ENCODE results near the gene DNAH5.
"Not testable (repeated sequence)": the region's sequence is repeated elsewhere in the genome, so short reads cannot be mapped to it uniquely, and the experiment has no call there.

DNAH5 gene

GRCh38 chr5:13816126-13816525, 128.4 kb downstream of the DNAH5 start:
- DNase-seq, result no peak

GRCh38 chr5:13814301-13814700, 130.2 kb downstream of the DNAH5 start:
- no peak for DNase-seq

GRCh38 chr5:13809921-13810320, 134.6 kb downstream of the DNAH5 start:
- DNase-seq, result no peak

GRCh38 chr5:13804336-13804735, 140.2 kb downstream of the DNAH5 start:
- no peak for DNase-seq

GRCh38 chr5:13798569-13798968, 145.9 kb downstream of the DNAH5 start:
- not testable (repeated sequence) for DNase-seq

- no peak for DNase-seq
These were observed 158.6 kb downstream of the DNAH5 start for GRCh38 chr5:13785781-13786415.

- no peak for DNase-seq
These were observed 160.8 kb downstream of the DNAH5 start for GRCh38 chr5:13783726-13784125.

- no peak for DNase-seq
These were observed 164.4 kb downstream of the DNAH5 start for GRCh38 chr5:13780081-13780480.

GRCh38 chr5:13773649-13774048, 170.8 kb downstream of the DNAH5 start:
- DNase-seq, result no peak

GRCh38 chr5:13771011-13771571, 173.4 kb downstream of the DNAH5 start:
- no peak for DNase-seq

GRCh38 chr5:13766236-13766635, 178.3 kb downstream of the DNAH5 start:
- no peak for DNase-seq

- DNase-seq, result no peak
These were observed 180.8 kb downstream of the DNAH5 start for GRCh38 chr5:13763719-13764118.

GRCh38 chr5:13749766-13750165, 194.7 kb downstream of the DNAH5 start:
- DNase-seq, result no peak

GRCh38 chr5:13746026-13746425, 198.5 kb downstream of the DNAH5 start:
- DNase-seq, result no peak

GRCh38 chr5:13745508-13745907, 199.0 kb downstream of the DNAH5 start:
- DNase-seq, result no peak

- DNase-seq, result no peak
These were observed 204.0 kb downstream of the DNAH5 start for GRCh38 chr5:13740471-13740870.

GRCh38 chr5:13739479-13739878, 205.0 kb downstream of the DNAH5 start:
- no peak for DNase-seq

- DNase-seq, result no peak
These were observed 208.8 kb downstream of the DNAH5 start for GRCh38 chr5:13735691-13736090.

- DNase-seq, result no peak
These were observed 213.3 kb downstream of the DNAH5 start for GRCh38 chr5:13731121-13731628.

GRCh38 chr5:13708906-13709305, 235.6 kb downstream of the DNAH5 start:
- no peak for DNase-seq

- DNase-seq, result no peak
These were observed 236.1 kb downstream of the DNAH5 start for GRCh38 chr5:13708432-13708831.

- DNase-seq, result no peak
These were observed 240.1 kb downstream of the DNAH5 start for GRCh38 chr5:13704396-13704795.

GRCh38 chr5:13700626-13701025, 243.9 kb downstream of the DNAH5 start:
- no peak for DNase-seq

- DNase-seq, result no peak
These were observed 245.6 kb downstream of the DNAH5 start for GRCh38 chr5:13698885-13699284.
